Measurements from ENCODE around the gene RPS14. TPM values are rescaled to one million over a fixed set of nuclear protein-coding genes. Genes with fewer than 3 reads are reported as not detected.
A peak's percentile ranks its signal among the peaks of the same experiment; 100 is the strongest.

Gene RPS14
- total and polyA plus RNA-seq, 10 of the 15 experiments (the other 5 are each of a cell fraction or from before 2014, with no cell fraction given) = 2,295 to 4,047 (median 2,787) TPM

DNA sequence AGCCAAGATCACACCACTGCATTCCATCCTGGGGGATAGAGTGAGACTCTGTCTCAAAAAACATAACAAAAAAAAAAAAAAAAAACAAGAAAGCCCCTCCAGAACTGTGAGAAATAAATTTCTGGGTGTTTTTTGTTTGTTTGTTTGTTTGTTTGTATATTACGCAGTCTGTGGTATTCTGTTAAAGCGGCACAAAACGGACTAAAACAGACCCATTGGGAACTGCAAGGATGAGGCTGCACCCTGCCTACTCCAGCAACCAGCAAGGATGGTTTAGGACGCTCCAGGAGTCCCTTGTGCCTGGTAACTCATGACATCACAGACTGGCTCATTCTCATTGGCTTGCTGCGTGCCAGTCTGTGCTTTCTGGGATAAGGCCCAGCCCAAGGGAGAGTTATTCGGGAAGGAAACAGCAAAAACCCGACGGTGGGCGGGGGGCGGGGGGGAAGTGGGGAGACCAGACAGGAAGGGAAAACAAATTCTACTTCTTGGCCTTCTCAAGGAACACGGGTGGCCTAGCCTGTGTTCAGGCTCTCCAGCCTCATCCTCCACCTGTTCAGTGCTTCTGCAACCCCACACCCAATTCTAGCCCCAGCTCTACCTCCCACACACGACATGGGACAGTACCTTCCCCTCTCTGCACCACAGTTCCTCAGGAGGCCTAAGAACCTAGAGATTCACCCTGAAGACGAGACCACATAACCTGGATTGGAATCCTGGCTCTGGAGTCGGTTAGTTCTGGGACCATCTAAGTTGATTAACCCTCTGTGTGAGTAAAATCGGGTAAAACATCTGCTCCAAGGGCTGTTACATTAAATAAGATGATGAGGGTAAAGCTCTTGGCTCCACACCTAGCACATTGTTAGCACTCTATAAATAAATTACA, 39.7 kb downstream of the RPS14 start (continued):
- TF ChIP-seq SMAD1 (IDR thresholded peaks at IDR 0.05; ENCODE audit: low read depth, partially characterized antibody) = peak; percentile 36
- TF ChIP-seq, protein P1, sequence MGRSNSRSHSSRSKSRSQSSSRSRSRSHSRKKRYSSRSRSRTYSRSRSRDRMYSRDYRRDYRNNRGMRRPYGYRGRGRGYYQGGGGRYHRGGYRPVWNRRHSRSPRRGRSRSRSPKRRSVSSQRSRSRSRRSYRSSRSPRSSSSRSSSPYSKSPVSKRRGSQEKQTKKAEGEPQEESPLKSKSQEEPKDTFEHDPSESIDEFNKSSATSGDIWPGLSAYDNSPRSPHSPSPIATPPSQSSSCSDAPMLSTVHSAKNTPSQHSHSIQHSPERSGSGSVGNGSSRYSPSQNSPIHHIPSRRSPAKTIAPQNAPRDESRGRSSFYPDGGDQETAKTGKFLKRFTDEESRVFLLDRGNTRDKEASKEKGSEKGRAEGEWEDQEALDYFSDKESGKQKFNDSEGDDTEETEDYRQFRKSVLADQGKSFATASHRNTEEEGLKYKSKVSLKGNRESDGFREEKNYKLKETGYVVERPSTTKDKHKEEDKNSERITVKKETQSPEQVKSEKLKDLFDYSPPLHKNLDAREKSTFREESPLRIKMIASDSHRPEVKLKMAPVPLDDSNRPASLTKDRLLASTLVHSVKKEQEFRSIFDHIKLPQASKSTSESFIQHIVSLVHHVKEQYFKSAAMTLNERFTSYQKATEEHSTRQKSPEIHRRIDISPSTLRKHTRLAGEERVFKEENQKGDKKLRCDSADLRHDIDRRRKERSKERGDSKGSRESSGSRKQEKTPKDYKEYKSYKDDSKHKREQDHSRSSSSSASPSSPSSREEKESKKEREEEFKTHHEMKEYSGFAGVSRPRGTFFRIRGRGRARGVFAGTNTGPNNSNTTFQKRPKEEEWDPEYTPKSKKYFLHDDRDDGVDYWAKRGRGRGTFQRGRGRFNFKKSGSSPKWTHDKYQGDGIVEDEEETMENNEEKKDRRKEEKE (IDR thresholded peaks at IDR 0.05) = peak; percentile 76
- no peak for TF ChIP-seq YBX1 (IDR thresholded peaks at IDR 0.05)
- 0 out of 2 replicates have a peak, but pooled peaks have one; percentile 44 for TF ChIP-seq MTA2 (IDR thresholded peaks at IDR 0.05; ENCODE audit: low read depth)
- peak; percentile 28; the same call in 1 of the 2 replicates for TF ChIP-seq PAX8 (IDR thresholded peaks at IDR 0.05)
- peak; percentile 83 for TF ChIP-seq BMI1 (IDR thresholded peaks at IDR 0.05; ENCODE audit: borderline replicate concordance)
- TF ChIP-seq NFYB (IDR thresholded peaks at IDR 0.05; ENCODE audit: insufficient read depth, low read depth, low read length) = peak; percentile 79
- TF ChIP-seq IKZF2 (IDR thresholded peaks at IDR 0.05) = peak; percentile 79 to 83
- peak; percentile 90; the same call in 1 of the 2 replicates for TF ChIP-seq WRNIP1 (IDR thresholded peaks at IDR 0.05; ENCODE audit: borderline replicate concordance, low read depth, low read length)
- TF ChIP-seq, protein P2, sequence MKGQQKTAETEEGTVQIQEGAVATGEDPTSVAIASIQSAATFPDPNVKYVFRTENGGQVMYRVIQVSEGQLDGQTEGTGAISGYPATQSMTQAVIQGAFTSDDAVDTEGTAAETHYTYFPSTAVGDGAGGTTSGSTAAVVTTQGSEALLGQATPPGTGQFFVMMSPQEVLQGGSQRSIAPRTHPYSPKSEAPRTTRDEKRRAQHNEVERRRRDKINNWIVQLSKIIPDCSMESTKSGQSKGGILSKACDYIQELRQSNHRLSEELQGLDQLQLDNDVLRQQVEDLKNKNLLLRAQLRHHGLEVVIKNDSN (IDR thresholded peaks at IDR 0.05; ENCODE audit: borderline replicate concordance, extremely low read length, insufficient read depth, low read depth, low read length) = no peak
- TF ChIP-seq NR2C1 (IDR thresholded peaks at IDR 0.05) = no peak
- TF ChIP-seq NFXL1 (IDR thresholded peaks at IDR 0.05; ENCODE audit: borderline replicate concordance) = no peak
- no peak for TF ChIP-seq STAT3 (IDR thresholded peaks at IDR 0.05; ENCODE audit: low read depth, low read length)
- TF ChIP-seq IKZF1 (conservative IDR thresholded peaks at IDR 0.05) = peak; percentile 78
- TF ChIP-seq, protein P3, sequence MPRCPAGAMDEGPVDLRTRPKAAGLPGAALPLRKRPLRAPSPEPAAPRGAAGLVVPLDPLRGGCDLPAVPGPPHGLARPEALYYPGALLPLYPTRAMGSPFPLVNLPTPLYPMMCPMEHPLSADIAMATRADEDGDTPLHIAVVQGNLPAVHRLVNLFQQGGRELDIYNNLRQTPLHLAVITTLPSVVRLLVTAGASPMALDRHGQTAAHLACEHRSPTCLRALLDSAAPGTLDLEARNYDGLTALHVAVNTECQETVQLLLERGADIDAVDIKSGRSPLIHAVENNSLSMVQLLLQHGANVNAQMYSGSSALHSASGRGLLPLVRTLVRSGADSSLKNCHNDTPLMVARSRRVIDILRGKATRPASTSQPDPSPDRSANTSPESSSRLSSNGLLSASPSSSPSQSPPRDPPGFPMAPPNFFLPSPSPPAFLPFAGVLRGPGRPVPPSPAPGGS (IDR thresholded peaks at IDR 0.05; ENCODE audit: borderline replicate concordance, insufficient read depth, low read depth, low read length, poor library complexity, severe bottlenecking) = no peak
- no peak for TF ChIP-seq KAT2A (conservative IDR thresholded peaks at IDR 0.05; ENCODE audit: control insufficient read depth, low read depth, low read length)
- no peak for TF ChIP-seq HDAC2 (IDR thresholded peaks at IDR 0.05)
- peak; percentile 6; the same call in 1 of the 2 replicates for TF ChIP-seq IRF4 (IDR thresholded peaks at IDR 0.05; ENCODE audit: low read depth, low read length)
- peak in 1 of 2 experiments; percentile 28; a peak in 2 of 4 replicates for TF ChIP-seq BHLHE40 (IDR thresholded peaks at IDR 0.05; ENCODE audit: borderline replicate concordance in 1 of 2, low read depth in 2 of 2, low read length in 1 of 2)
- no peak for TF ChIP-seq SIN3A (IDR thresholded peaks at IDR 0.05; ENCODE audit: low read depth, low read length)
- peak; percentile 26; the same call in 1 of the 2 replicates for TF ChIP-seq YY1 (IDR thresholded peaks at IDR 0.05; ENCODE audit: low read depth, low read length)
- TF ChIP-seq, protein P4, sequence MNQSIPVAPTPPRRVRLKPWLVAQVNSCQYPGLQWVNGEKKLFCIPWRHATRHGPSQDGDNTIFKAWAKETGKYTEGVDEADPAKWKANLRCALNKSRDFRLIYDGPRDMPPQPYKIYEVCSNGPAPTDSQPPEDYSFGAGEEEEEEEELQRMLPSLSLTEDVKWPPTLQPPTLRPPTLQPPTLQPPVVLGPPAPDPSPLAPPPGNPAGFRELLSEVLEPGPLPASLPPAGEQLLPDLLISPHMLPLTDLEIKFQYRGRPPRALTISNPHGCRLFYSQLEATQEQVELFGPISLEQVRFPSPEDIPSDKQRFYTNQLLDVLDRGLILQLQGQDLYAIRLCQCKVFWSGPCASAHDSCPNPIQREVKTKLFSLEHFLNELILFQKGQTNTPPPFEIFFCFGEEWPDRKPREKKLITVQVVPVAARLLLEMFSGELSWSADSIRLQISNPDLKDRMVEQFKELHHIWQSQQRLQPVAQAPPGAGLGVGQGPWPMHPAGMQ (IDR thresholded peaks at IDR 0.05; ENCODE audit: borderline replicate concordance) = no peak
- no peak for TF ChIP-seq ZZZ3 (IDR thresholded peaks at IDR 0.05; ENCODE audit: control insufficient read depth, insufficient read length, low read depth)

Data from GM12878 (cell line).